GM12878 (cell line): Measurements from ENCODE around the gene ARTN. TPM values are rescaled to one million over a fixed set of nuclear protein-coding genes. Genes with fewer than 3 reads are reported as not detected.

ENCODE experiments used
- ATAC-seq: fragments of 200-7000 bp; cut with Tn5 transposase; 3 replicates; pipeline ENCODE4 v1.9.1; 2020; ENCODE audit warnings: mild to moderate bottlenecking, moderate library complexity
- BruUV-seq: library from RNA; stranded (reverse); fragments of 400-500 nt; replicated peaks from 2 replicates; lab custom pipeline; 2021; lab: Mats Ljungman, UMichigan
- CTCF ChIA-PET: fragments of 300-600 bp; sonication (Branson Sonifier 250); formaldehyde crosslinking; extraction: SDS; loops from one replicate; lab custom pipeline; 2021; ENCODE audit warnings: inconsistent platforms; lab: Yijun Ruan, JAX
- POLR2A ChIA-PET: fragments of 350-600 bp; formaldehyde crosslinking; extraction: SDS; loops from one replicate; lab custom pipeline; 2021; ENCODE audit warnings: inconsistent platforms; lab: Charles Lee
- RAD21 ChIA-PET: fragments of 300-600 bp; sonication (Branson Sonifier 250); formaldehyde crosslinking; loops from one replicate; lab custom pipeline; 2023; ENCODE audit warnings: antibody characterized with exemption; ENCODE audit not compliant: unreplicated experiment; lab: Charles Lee
- SMC1A ChIA-PET: fragments of 300-600 bp; sonication (Branson Sonifier 250); formaldehyde crosslinking; loops from one replicate; lab custom pipeline; 2023; ENCODE audit not compliant: unreplicated experiment, uncharacterized antibody; lab: Charles Lee
- DNase-seq: peaks from one replicate; pipeline ENCODE4 v3.0.0-alpha.2; 2011; ENCODE audit warnings: low read depth, low spot score
- FAIRE-seq: peaks from 3 replicates; lab custom pipeline; 2011; peaks lifted over from hg19 to GRCh38; lab: Jason Lieb, UNC
- H2AFZ ChIP-seq: 2 replicates; pipeline ENCODE4 v1.6.0; 2011; ENCODE audit warnings: low read depth, low read length, control low read depth; ENCODE audit not compliant: control insufficient read depth
- H3K27ac ChIP-seq: 2 replicates; pipeline ENCODE4 v1.5.1; 2011; ENCODE audit warnings: control low read depth; ENCODE audit not compliant: control insufficient read depth, insufficient read depth
- H3K27me3 ChIP-seq, 2 experiments: replicated peaks in 1 of 2; 2 replicates each; pipeline versions ENCODE4 v1.6.0 to v1.6.1; 2011; ENCODE audit warnings: low read length in 1 of 2; ENCODE audit not compliant: control insufficient read depth in 2 of 2, insufficient read depth in 2 of 2
- H3K36me3 ChIP-seq, 2 experiments: 2 replicates each; pipeline ENCODE4 v1.5.1; 2011; ENCODE audit warnings: low read length in 1 of 2; ENCODE audit not compliant: control insufficient read depth in 2 of 2, insufficient read depth in 2 of 2
- H3K4me1 ChIP-seq: 2 replicates; pipeline ENCODE4 v1.6.1; 2011; ENCODE audit warnings: mild to moderate bottlenecking, low read length, moderate library complexity, mixed read lengths; ENCODE audit not compliant: control insufficient read depth, insufficient read depth
- H3K4me2 ChIP-seq: 2 replicates; pipeline ENCODE4 v1.6.0; 2011; ENCODE audit warnings: control low read depth; ENCODE audit not compliant: control insufficient read depth, insufficient read depth
- H3K4me3 ChIP-seq: fragments of 200-600 bp; sonication (generic); 2 replicates; pipeline ENCODE4 v1.5.1; 2016
- H3K79me2 ChIP-seq: 2 replicates; pipeline ENCODE4 v1.6.0; 2011; ENCODE audit warnings: low read length; ENCODE audit not compliant: control insufficient read depth, insufficient read depth
- H3K9ac ChIP-seq: 2 replicates; pipeline ENCODE4 v1.8.0; 2011; ENCODE audit warnings: low read length, control low read depth, mixed read lengths; ENCODE audit not compliant: control insufficient read depth, insufficient read depth
- H3K9me3 ChIP-seq: replicated peaks from 3 replicates; pipeline ENCODE4 v1.5.1; 2011; ENCODE audit warnings: mild to moderate bottlenecking, low read length; ENCODE audit not compliant: control insufficient read depth, insufficient read depth
- H4K20me1 ChIP-seq: 2 replicates; pipeline ENCODE4 v1.6.0; 2011; ENCODE audit not compliant: control insufficient read depth, insufficient read depth
- NRF1 ChIP-seq: conservative IDR thresholded peaks from 2 replicates; pipeline ENCODE4 v1.6.1; 2011; ENCODE audit warnings: mild to moderate bottlenecking, low read depth, low read length, improper control_type of control experiment
- RAD51 ChIP-seq: fragments of 450-650 bp; IDR thresholded peaks from 2 replicates; pipeline ENCODE4 v1.6.1; 2016; ENCODE audit warnings: moderate library complexity, mild to moderate bottlenecking, inconsistent platforms
- SMAD5 ChIP-seq: IDR thresholded peaks from 2 replicates; pipeline ENCODE4 v1.6.1; 2016; ENCODE audit warnings: antibody characterized with exemption, low read depth
- WGBS: methylation state at CpG from one replicate; pipeline ENCODE4 v1.1.6; 2016; ENCODE audit warnings: low lambda C conversion rate; ENCODE audit not compliant: insufficient replicate concordance, insufficient coverage; ENCODE audit errors: missing lambda C conversion rate; 5-methylcytosine and 5-hydroxymethylcytosine counted together
- in situ Hi-C: fragments of 300-500 bp; cut with MboI; formaldehyde crosslinking; loops from 9 replicates; pipeline ENCODE4 v1.14.3; 2018; ENCODE audit warnings: mixed read lengths
- intact Hi-C: fragments of 100-400 bp; cut with micrococcal nuclease; formaldehyde crosslinking; loops from one replicate; pipeline ENCODE4 v1.14.2; 2022; ENCODE audit not compliant: unreplicated experiment
- polyA plus RNA-seq, 11 experiments: library from polyadenylated mRNA; depleted of rRNA in 4 of 11; unstranded in 6 of 11; stranded (reverse) in 5 of 11; fragments of >200 nt; fragmentation: Nextera tagmentation in 4 of 11; fragmentation: Illumina TruSeq in 1 of 11; extraction: Ambion mirVana in 4 of 11; extraction: Trizol in 1 of 11; gene quantifications; 1 replicate in 1 of 11; 2 replicates in 10 of 11; pipeline versions ENCODE4 v1.2.1 to v1.2.3, GENCODE V29; 2011 to 2016; ENCODE audit warnings: inconsistent platforms in 2 of 11, missing spikeins in 2 of 11, low read depth in 1 of 11
- total RNA-seq, 4 experiments: library from RNA; depleted of rRNA in 3 of 4; stranded (reverse); fragments of >200 nt in 3 of 4; fragmentation: Illumina TruSeq in 1 of 4; extraction: Trizol in 1 of 4; gene quantifications; 2 replicates each; pipeline versions ENCODE4 v1.2.1 to v1.2.3, GENCODE V29; 2013 to 2021
- TF ChIP-seq, protein P1 (sequence below): fragments of 450-650 bp; IDR thresholded peaks from 2 replicates; pipeline ENCODE4 v1.6.1; 2016; ENCODE audit warnings: mild to moderate bottlenecking, moderate library complexity, borderline replicate concordance
- TF ChIP-seq, protein P2 (sequence below): fragments of 450-650 bp; IDR thresholded peaks from 2 replicates; pipeline ENCODE4 v1.6.1; 2017; ENCODE audit warnings: antibody characterized with exemption, mild to moderate bottlenecking, moderate library complexity
- TF ChIP-seq, protein P3 (sequence below): fragments of 150-350 bp; IDR thresholded peaks from 2 replicates; pipeline ENCODE4 v1.6.1; 2016; ENCODE audit warnings: low read depth, low read length

Gene ARTN
- total and polyA plus RNA-seq, 10 of the 15 experiments (the other 5 are each of a cell fraction or from before 2014, with no cell fraction given) = 0.06 to 2.1 (median 0.34) TPM; not detected in 1

DNA sequence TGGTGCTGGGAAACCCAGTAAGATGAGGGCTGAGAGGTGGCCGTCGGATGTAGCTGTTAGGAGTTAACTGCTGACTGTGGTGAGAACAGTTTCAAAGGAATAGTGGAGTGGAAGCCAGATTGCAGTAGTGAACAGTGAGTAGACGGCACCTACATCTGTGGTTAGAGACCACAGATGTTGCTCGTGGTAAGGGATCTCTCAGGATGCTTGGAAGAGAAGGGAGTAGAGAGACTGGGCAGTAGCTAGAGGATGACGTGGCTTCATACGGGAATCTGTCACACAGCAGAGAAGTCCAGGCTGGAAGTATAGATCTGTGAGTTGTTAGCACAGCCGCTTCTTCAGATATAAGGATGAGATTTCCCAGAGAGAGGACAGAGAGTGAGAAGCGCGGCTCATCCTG is 7.8 kb upstream of the ARTN start:
- DNase-seq (no peak), ATAC-seq (no peak), FAIRE-seq (no peak)
- H3K4me2 ChIP-seq = no peak overlapping the region
- no peak overlapping the region for H3K4me3 ChIP-seq
- ChIA-PET SMC1A (interaction anchor here (0.7 to 6.1 kb wide), 3 partner anchors 9 to 243 kb away, joined by 3 to 65 read pairs (median 5); no protein-coding TSS in a partner anchor), RAD21 (interaction anchor here (0.9 to 2.1 kb wide), 2 partner anchors 160 to 162 kb away, joined by 3 to 8 read pairs; no protein-coding TSS in a partner anchor), CTCF (interaction anchor here (0.6 to 19.3 kb wide), 3 partner anchors 8 to 162 kb away, joined by 4 to 1117 read pairs (median 38); partner anchors contain the start of gene ARTN), POLR2A (no interaction called here)
- intact Hi-C loops (no loop called here), in situ Hi-C loops (no loop called here)
- H3K36me3 ChIP-seq = no peaks in the 10 kb centered on the region
- WGBS = 98% methylated on average over 9 of the region's 9 CpGs
- H4K20me1 ChIP-seq = no peaks in the 10 kb centered on the region
- H3K27ac ChIP-seq = no peak overlapping the region
- H3K9ac ChIP-seq = no peak overlapping the region
- no peaks in the 10 kb centered on the region for H3K27me3 ChIP-seq
- H3K9me3 ChIP-seq = no peaks in the 10 kb centered on the region
- TF ChIP-seq, protein P1, sequence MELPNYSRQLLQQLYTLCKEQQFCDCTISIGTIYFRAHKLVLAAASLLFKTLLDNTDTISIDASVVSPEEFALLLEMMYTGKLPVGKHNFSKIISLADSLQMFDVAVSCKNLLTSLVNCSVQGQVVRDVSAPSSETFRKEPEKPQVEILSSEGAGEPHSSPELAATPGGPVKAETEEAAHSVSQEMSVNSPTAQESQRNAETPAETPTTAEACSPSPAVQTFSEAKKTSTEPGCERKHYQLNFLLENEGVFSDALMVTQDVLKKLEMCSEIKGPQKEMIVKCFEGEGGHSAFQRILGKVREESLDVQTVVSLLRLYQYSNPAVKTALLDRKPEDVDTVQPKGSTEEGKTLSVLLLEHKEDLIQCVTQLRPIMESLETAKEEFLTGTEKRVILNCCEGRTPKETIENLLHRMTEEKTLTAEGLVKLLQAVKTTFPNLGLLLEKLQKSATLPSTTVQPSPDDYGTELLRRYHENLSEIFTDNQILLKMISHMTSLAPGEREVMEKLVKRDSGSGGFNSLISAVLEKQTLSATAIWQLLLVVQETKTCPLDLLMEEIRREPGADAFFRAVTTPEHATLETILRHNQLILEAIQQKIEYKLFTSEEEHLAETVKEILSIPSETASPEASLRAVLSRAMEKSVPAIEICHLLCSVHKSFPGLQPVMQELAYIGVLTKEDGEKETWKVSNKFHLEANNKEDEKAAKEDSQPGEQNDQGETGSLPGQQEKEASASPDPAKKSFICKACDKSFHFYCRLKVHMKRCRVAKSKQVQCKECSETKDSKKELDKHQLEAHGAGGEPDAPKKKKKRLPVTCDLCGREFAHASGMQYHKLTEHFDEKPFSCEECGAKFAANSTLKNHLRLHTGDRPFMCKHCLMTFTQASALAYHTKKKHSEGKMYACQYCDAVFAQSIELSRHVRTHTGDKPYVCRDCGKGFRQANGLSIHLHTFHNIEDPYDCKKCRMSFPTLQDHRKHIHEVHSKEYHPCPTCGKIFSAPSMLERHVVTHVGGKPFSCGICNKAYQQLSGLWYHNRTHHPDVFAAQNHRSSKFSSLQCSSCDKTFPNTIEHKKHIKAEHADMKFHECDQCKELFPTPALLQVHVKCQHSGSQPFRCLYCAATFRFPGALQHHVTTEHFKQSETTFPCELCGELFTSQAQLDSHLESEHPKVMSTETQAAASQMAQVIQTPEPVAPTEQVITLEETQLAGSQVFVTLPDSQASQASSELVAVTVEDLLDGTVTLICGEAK = no peak
- TF ChIP-seq, protein P2, sequence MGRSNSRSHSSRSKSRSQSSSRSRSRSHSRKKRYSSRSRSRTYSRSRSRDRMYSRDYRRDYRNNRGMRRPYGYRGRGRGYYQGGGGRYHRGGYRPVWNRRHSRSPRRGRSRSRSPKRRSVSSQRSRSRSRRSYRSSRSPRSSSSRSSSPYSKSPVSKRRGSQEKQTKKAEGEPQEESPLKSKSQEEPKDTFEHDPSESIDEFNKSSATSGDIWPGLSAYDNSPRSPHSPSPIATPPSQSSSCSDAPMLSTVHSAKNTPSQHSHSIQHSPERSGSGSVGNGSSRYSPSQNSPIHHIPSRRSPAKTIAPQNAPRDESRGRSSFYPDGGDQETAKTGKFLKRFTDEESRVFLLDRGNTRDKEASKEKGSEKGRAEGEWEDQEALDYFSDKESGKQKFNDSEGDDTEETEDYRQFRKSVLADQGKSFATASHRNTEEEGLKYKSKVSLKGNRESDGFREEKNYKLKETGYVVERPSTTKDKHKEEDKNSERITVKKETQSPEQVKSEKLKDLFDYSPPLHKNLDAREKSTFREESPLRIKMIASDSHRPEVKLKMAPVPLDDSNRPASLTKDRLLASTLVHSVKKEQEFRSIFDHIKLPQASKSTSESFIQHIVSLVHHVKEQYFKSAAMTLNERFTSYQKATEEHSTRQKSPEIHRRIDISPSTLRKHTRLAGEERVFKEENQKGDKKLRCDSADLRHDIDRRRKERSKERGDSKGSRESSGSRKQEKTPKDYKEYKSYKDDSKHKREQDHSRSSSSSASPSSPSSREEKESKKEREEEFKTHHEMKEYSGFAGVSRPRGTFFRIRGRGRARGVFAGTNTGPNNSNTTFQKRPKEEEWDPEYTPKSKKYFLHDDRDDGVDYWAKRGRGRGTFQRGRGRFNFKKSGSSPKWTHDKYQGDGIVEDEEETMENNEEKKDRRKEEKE = no peak
- TF ChIP-seq, protein P3, sequence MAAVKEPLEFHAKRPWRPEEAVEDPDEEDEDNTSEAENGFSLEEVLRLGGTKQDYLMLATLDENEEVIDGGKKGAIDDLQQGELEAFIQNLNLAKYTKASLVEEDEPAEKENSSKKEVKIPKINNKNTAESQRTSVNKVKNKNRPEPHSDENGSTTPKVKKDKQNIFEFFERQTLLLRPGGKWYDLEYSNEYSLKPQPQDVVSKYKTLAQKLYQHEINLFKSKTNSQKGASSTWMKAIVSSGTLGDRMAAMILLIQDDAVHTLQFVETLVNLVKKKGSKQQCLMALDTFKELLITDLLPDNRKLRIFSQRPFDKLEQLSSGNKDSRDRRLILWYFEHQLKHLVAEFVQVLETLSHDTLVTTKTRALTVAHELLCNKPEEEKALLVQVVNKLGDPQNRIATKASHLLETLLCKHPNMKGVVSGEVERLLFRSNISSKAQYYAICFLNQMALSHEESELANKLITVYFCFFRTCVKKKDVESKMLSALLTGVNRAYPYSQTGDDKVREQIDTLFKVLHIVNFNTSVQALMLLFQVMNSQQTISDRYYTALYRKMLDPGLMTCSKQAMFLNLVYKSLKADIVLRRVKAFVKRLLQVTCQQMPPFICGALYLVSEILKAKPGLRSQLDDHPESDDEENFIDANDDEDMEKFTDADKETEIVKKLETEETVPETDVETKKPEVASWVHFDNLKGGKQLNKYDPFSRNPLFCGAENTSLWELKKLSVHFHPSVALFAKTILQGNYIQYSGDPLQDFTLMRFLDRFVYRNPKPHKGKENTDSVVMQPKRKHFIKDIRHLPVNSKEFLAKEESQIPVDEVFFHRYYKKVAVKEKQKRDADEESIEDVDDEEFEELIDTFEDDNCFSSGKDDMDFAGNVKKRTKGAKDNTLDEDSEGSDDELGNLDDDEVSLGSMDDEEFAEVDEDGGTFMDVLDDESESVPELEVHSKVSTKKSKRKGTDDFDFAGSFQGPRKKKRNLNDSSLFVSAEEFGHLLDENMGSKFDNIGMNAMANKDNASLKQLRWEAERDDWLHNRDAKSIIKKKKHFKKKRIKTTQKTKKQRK = no peak
- TF ChIP-seq NRF1 (no peak), SMAD5 (no peak), RAD51 (no peak)
- H2AFZ ChIP-seq = no peak overlapping the region
- no TSS peak for BruUV-seq
- no peaks in the 10 kb centered on the region for H3K79me2 ChIP-seq
- H3K4me1 ChIP-seq = no peaks in the 10 kb centered on the region
